ENCODE measurements around the gene TNS1. TPM values are rescaled to one million over a fixed set of nuclear protein-coding genes. Genes with fewer than 3 reads are reported as not detected.

TNS1 gene
- total and polyA plus RNA-seq, 9 of the 15 experiments (the other 6 are each of a cell fraction or from before 2014, with no cell fraction given) = 0.13 to 2.7 (median 0.77) TPM

DNA sequence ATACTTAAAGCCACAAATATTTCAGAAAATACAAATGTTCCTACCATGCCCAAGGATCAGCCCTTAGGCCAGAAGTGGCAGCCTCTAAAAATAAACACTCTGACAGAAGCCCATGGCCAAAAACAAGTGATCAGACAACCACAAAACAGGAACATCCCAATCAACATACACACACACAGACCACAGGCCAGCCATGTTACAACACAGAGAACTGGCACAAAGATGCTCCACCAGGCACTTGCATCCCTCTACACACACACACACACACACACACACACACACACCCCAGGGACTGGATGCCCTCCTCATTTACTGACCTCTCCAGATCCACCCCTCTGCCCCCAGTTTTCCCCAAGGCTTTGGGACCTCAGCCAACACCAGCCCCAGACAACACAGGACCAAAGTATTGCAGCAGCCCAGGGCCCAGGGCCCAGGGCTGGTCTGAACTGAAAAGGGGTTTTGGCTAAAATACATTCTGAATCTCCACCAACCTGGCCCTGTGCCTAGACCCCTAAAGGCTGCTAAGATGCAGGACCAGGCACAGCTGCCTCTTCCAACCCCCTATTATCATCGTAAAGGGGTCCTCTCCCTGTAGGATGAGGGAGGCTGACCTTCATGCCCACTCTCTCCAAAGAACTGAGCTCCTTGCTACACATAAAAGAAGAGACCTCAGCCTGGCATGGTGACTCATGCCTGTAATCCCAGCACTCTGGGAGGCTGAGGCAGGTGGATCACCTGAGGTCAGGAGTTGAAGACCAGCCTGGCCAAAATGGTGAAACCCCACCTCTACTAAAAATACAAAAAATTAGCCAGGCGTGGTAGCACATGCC, 151.4 kb downstream of the TNS1 start:
- Histone ChIP-seq H3K4me2 (ENCODE audit: insufficient read depth, low read length) (no peak overlapping the region), H3K4me3 (no peak overlapping the region), H3K9ac (ENCODE audit: insufficient read depth in 1 of 2, low read depth in 2 of 2, low read length in 2 of 2) (no peak overlapping the region), H3K36me3 (ENCODE audit: control insufficient read depth, insufficient read depth, low read length) (no peaks in the 10 kb centered on the region), H3K9me1 (ENCODE audit: control insufficient read depth, insufficient read depth, low read length) (no peaks in the 10 kb centered on the region), H2AFZ (ENCODE audit: low read depth, low read length) (no peak overlapping the region), H3K27me3 (ENCODE audit: control insufficient read depth in 2 of 2, insufficient read depth in 2 of 2, low read length in 2 of 2) (peaks cover 0 to 26% of the 10 kb centered on the region in 2 experiments; a peak in 3 of 5 replicates), H3K4me1 (replicated peaks in 1 of 2; ENCODE audit: control insufficient read depth in 2 of 2, insufficient read depth in 2 of 2, low read length in 2 of 2) (peaks cover 5 to 21% of the 10 kb centered on the region in 2 experiments; a peak in 4 of 5 replicates), H3K27ac (ENCODE audit: extremely low read depth, low read depth, low read length) (no peak overlapping the region), H3K79me2 (ENCODE audit: control insufficient read depth, insufficient read depth, low read length) (no peaks in the 10 kb centered on the region), H4K20me1 (replicated peaks; ENCODE audit: control insufficient read depth, insufficient read depth, low read length) (no peaks in the 10 kb centered on the region), H3K9me3 (replicated peaks; ENCODE audit: control insufficient read depth, insufficient read depth, low read depth, low read length) (no peaks in the 10 kb centered on the region; the same call in 1 of the 2 replicates)
- intact Hi-C loops (cut with micrococcal nuclease) (no loop called here), in situ Hi-C loops (cut with MboI) (no loop called here)
- ATAC-seq = no peak
- FAIRE-seq = no peak
- no peak for DNase-seq (ENCODE audit: extremely low read depth in 1 of 4, low spot score in 3 of 4)
- CTCF ChIA-PET (ENCODE audit: low intra/inter-chr PET ratio) = no interaction called here
- POLR2A ChIA-PET = no interaction called here
- no TSS peak for BruUV-seq (replicated peaks)
- 17% methylated on average over 2 of the region's 2 CpGs for WGBS (ENCODE audit: insufficient coverage, low coverage, missing lambda C conversion rate)
- no peak for TF ChIP-seq ZBTB7A (IDR thresholded peaks at IDR 0.05; ENCODE audit: borderline replicate concordance, control insufficient read depth, low read depth, low read length)
- TF ChIP-seq, protein P1, sequence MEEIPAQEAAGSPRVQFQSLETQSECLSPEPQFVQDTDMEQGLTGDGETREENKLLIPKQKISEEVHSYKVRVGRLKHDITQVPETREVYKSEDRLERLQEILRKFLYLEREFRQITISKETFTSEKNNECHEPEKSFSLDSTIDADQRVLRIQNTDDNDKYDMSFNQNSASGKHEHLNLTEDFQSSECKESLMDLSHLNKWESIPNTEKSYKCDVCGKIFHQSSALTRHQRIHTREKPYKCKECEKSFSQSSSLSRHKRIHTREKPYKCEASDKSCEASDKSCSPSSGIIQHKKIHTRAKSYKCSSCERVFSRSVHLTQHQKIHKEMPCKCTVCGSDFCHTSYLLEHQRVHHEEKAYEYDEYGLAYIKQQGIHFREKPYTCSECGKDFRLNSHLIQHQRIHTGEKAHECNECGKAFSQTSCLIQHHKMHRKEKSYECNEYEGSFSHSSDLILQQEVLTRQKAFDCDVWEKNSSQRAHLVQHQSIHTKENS (CRISPR knock-in tag; IDR thresholded peaks at IDR 0.05) = no peak
- no peak for TF ChIP-seq DPF2 (IDR thresholded peaks at IDR 0.05)
- TF ChIP-seq, protein P2, sequence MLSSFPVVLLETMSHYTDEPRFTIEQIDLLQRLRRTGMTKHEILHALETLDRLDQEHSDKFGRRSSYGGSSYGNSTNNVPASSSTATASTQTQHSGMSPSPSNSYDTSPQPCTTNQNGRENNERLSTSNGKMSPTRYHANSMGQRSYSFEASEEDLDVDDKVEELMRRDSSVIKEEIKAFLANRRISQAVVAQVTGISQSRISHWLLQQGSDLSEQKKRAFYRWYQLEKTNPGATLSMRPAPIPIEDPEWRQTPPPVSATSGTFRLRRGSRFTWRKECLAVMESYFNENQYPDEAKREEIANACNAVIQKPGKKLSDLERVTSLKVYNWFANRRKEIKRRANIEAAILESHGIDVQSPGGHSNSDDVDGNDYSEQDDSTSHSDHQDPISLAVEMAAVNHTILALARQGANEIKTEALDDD (IDR thresholded peaks at IDR 0.05) = no peak
- no peak for TF ChIP-seq ZNF354B (CRISPR knock-in tag; IDR thresholded peaks at IDR 0.05)
- no peak for TF ChIP-seq ARHGAP35 (IDR thresholded peaks at IDR 0.05; ENCODE audit: partially characterized antibody)
- no peak for TF ChIP-seq TFAM (CRISPR knock-in tag; conservative IDR thresholded peaks at IDR 0.05)
- no peak for TF ChIP-seq SMARCB1 (IDR thresholded peaks at IDR 0.05; ENCODE audit: insufficient read length, low read depth)
- TF ChIP-seq ADNP (tag; IDR thresholded peaks at IDR 0.05) = no peak
- TF ChIP-seq SAFB (IDR thresholded peaks at IDR 0.05; ENCODE audit: borderline replicate concordance, low read depth, low read length) = no peak
- TF ChIP-seq SNRNP70 (optimal IDR thresholded peaks at IDR 0.05; ENCODE audit: low read depth, low read length) = no peak
- no peak for TF ChIP-seq HLTF (IDR thresholded peaks at IDR 0.05)
- TF ChIP-seq, protein P3, sequence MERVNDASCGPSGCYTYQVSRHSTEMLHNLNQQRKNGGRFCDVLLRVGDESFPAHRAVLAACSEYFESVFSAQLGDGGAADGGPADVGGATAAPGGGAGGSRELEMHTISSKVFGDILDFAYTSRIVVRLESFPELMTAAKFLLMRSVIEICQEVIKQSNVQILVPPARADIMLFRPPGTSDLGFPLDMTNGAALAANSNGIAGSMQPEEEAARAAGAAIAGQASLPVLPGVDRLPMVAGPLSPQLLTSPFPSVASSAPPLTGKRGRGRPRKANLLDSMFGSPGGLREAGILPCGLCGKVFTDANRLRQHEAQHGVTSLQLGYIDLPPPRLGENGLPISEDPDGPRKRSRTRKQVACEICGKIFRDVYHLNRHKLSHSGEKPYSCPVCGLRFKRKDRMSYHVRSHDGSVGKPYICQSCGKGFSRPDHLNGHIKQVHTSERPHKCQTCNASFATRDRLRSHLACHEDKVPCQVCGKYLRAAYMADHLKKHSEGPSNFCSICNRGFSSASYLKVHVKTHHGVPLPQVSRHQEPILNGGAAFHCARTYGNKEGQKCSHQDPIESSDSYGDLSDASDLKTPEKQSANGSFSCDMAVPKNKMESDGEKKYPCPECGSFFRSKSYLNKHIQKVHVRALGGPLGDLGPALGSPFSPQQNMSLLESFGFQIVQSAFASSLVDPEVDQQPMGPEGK (CRISPR knock-in tag; IDR thresholded peaks at IDR 0.05; ENCODE audit: borderline replicate concordance) = no peak
- TF ChIP-seq HNRNPH1 (optimal IDR thresholded peaks at IDR 0.05; ENCODE audit: low read depth, low read length) = no peak
- no peak for TF ChIP-seq ZNF324 (CRISPR knock-in tag; IDR thresholded peaks at IDR 0.05)
- TF ChIP-seq, protein P4, sequence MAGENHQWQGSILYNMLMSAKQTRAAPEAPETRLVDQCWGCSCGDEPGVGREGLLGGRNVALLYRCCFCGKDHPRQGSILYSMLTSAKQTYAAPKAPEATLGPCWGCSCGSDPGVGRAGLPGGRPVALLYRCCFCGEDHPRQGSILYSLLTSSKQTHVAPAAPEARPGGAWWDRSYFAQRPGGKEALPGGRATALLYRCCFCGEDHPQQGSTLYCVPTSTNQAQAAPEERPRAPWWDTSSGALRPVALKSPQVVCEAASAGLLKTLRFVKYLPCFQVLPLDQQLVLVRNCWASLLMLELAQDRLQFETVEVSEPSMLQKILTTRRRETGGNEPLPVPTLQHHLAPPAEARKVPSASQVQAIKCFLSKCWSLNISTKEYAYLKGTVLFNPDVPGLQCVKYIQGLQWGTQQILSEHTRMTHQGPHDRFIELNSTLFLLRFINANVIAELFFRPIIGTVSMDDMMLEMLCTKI (IDR thresholded peaks at IDR 0.05; ENCODE audit: partially characterized antibody) = no peak
- TF ChIP-seq ZNF253 (CRISPR knock-in tag; conservative IDR thresholded peaks at IDR 0.05) = no peak
- TF ChIP-seq NELFE (IDR thresholded peaks at IDR 0.05; ENCODE audit: insufficient read depth, insufficient read length) = no peak

Measured in K562 (cell line).